ENCODE results near the gene COL13A1.

GRCh38 chr10:69835875-69836730 is 34.4 kb downstream of the COL13A1 start:
- TF ChIP-seq CTCF (IDR thresholded peaks at IDR 0.05) (no peak), POLR2A (IDR thresholded peaks at IDR 0.05) (no peak), POLR2AphosphoS5 (IDR thresholded peaks at IDR 0.05) (no peak)
